OCI-LY1 (cell line): Measurements from ENCODE around the gene RBM7.

Source experiments
- H2AFZ ChIP-seq: fragments of 200-600 bp; sonication (generic), shearing (Covaris generic); 2 replicates; pipeline ENCODE4 v1.6.0; 2014; ENCODE audit warnings: antibody characterized with exemption, mild to moderate bottlenecking, low read length
- H3F3A ChIP-seq: fragments of 200-600 bp; sonication (generic), shearing (Covaris generic); 2 replicates; pipeline ENCODE4 v1.6.0; 2014; ENCODE audit warnings: mild to moderate bottlenecking, antibody characterized with exemption, low read length, moderate library complexity; ENCODE audit not compliant: insufficient read depth
- H3K27ac ChIP-seq: fragments of 200-600 bp; sonication (generic); 2 replicates; pipeline ENCODE4 v1.5.1; 2014; ENCODE audit warnings: low read length, mixed run types, mild to moderate bottlenecking, low read depth; ENCODE audit not compliant: poor library complexity, severe bottlenecking
- H3K27me3 ChIP-seq: fragments of 200-600 bp; sonication (generic); 2 replicates; pipeline ENCODE4 v1.6.0; 2014; ENCODE audit warnings: antibody characterized with exemption, mild to moderate bottlenecking, low read length, moderate library complexity; ENCODE audit not compliant: insufficient read depth
- H3K36me3 ChIP-seq: fragments of 200-600 bp; sonication (generic); 2 replicates; pipeline ENCODE4 v1.6.1; 2014; ENCODE audit warnings: mild to moderate bottlenecking, antibody characterized with exemption, low read length, moderate library complexity, mixed read lengths; ENCODE audit not compliant: insufficient read depth
- H3K4me1 ChIP-seq: fragments of 200-600 bp; sonication (generic); 2 replicates; pipeline ENCODE4 v1.5.1; 2014; ENCODE audit warnings: mild to moderate bottlenecking, low read length, moderate library complexity; ENCODE audit not compliant: insufficient read depth, severe bottlenecking
- H3K4me2 ChIP-seq: fragments of 200-600 bp; sonication (generic), shearing (Covaris generic); 2 replicates; pipeline ENCODE4 v1.6.1; 2014; ENCODE audit warnings: low read length
- H3K4me3 ChIP-seq: fragments of 200-600 bp; sonication (generic); 2 replicates; pipeline ENCODE4 v1.5.1; 2014; ENCODE audit warnings: low read length, low read depth, mild to moderate bottlenecking, mixed read lengths; ENCODE audit not compliant: poor library complexity, severe bottlenecking
- H3K79me2 ChIP-seq: fragments of 200-600 bp; shearing (Covaris generic); 2 replicates; pipeline ENCODE4 v1.6.1; 2016; ENCODE audit warnings: mixed run types, low read length, mixed read lengths; ENCODE audit not compliant: insufficient read depth
- H3K9ac ChIP-seq: fragments of 200-600 bp; sonication (generic), shearing (Covaris generic); 2 replicates; pipeline ENCODE4 v1.6.1; 2014; ENCODE audit warnings: mild to moderate bottlenecking, low read length, mixed read lengths
- H3K9me2 ChIP-seq: fragments of 200-600 bp; sonication (generic), shearing (Covaris generic); 2 replicates; pipeline ENCODE4 v1.6.1; 2014; ENCODE audit warnings: low read depth, mild to moderate bottlenecking, low read length, mixed read lengths
- H3K9me3 ChIP-seq: fragments of 200-600 bp; shearing (Covaris generic); 2 replicates; pipeline ENCODE4 v1.6.1; 2014; ENCODE audit warnings: low read length, mixed read lengths
- H4K20me1 ChIP-seq: fragments of 200-600 bp; sonication (generic), shearing (Covaris generic); 2 replicates; pipeline ENCODE4 v1.6.0; 2016; ENCODE audit warnings: mild to moderate bottlenecking, low read length; ENCODE audit not compliant: insufficient read depth
- EZH2 ChIP-seq: fragments of 200-600 bp; sonication (generic), shearing (Covaris generic); IDR thresholded peaks from 2 replicates; pipeline ENCODE4 v1.8.0; 2017; ENCODE audit warnings: borderline replicate concordance, mixed run types, mild to moderate bottlenecking, antibody characterized with exemption, low read length, moderate library complexity, mixed read lengths
- TF ChIP-seq, protein P1 (sequence below): fragments of 200-600 bp; sonication (generic), shearing (Covaris generic); IDR thresholded peaks from 2 replicates; pipeline ENCODE4 v1.5.1; 2017; ENCODE audit warnings: mild to moderate bottlenecking, antibody characterized with exemption, low read length, moderate library complexity, mixed read lengths

The RBM7 gene

GRCh38 chr11:114368918-114369680 lies 31.4 kb upstream of the RBM7 start:
- Histone ChIP-seq H3K27me3 (no peaks in the 10 kb centered on the region), H3K79me2 (no peaks in the 10 kb centered on the region), H3K4me2 (no peak overlapping the region), H3K9ac (no peak overlapping the region), H3K4me1 (no peaks in the 10 kb centered on the region), H2AFZ (no peak overlapping the region), H4K20me1 (no peaks in the 10 kb centered on the region), H3K9me3 (no peaks in the 10 kb centered on the region), H3F3A (no peaks in the 10 kb centered on the region), H3K36me3 (no peaks in the 10 kb centered on the region), H3K4me3 (no peak overlapping the region), H3K9me2 (no peaks in the 10 kb centered on the region), H3K27ac (no peak overlapping the region)
- no peak for TF ChIP-seq EZH2
- TF ChIP-seq, protein P1, sequence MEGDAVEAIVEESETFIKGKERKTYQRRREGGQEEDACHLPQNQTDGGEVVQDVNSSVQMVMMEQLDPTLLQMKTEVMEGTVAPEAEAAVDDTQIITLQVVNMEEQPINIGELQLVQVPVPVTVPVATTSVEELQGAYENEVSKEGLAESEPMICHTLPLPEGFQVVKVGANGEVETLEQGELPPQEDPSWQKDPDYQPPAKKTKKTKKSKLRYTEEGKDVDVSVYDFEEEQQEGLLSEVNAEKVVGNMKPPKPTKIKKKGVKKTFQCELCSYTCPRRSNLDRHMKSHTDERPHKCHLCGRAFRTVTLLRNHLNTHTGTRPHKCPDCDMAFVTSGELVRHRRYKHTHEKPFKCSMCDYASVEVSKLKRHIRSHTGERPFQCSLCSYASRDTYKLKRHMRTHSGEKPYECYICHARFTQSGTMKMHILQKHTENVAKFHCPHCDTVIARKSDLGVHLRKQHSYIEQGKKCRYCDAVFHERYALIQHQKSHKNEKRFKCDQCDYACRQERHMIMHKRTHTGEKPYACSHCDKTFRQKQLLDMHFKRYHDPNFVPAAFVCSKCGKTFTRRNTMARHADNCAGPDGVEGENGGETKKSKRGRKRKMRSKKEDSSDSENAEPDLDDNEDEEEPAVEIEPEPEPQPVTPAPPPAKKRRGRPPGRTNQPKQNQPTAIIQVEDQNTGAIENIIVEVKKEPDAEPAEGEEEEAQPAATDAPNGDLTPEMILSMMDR = no peak

- no peak overlapping the region for H3K27ac ChIP-seq
- no peaks in the 10 kb centered on the region for H3K36me3 ChIP-seq
- no peaks in the 10 kb centered on the region for H3K9me2 ChIP-seq
- no peak overlapping the region for H3K4me2 ChIP-seq
- no peaks in the 10 kb centered on the region for H4K20me1 ChIP-seq
- H3K4me3 ChIP-seq = no peak overlapping the region
- no peaks in the 10 kb centered on the region for H3K27me3 ChIP-seq
- H3K9me3 ChIP-seq = no peaks in the 10 kb centered on the region
- no peaks in the 10 kb centered on the region for H3K4me1 ChIP-seq
- no peaks in the 10 kb centered on the region for H3K79me2 ChIP-seq
- H3K9ac ChIP-seq = no peak overlapping the region
- no peak for TF ChIP-seq EZH2
- TF ChIP-seq, protein P1 = no peak
- H3F3A ChIP-seq = no peaks in the 10 kb centered on the region
- H2AFZ ChIP-seq = no peak overlapping the region
Measured at GRCh38 chr11:114375052-114375451, 25.4 kb upstream of the RBM7 start.

GRCh38 chr11:114377612-114378267 lies 22.7 kb upstream of the RBM7 start:
- H3K9me2 ChIP-seq = no peaks in the 10 kb centered on the region
- no peak overlapping the region for H3K27ac ChIP-seq
- no peak overlapping the region for H3K9ac ChIP-seq
- H3K79me2 ChIP-seq = no peaks in the 10 kb centered on the region
- no peaks in the 10 kb centered on the region for H3K27me3 ChIP-seq
- H3F3A ChIP-seq = no peaks in the 10 kb centered on the region
- no peak overlapping the region for H2AFZ ChIP-seq
- no peaks in the 10 kb centered on the region for H3K9me3 ChIP-seq
- H3K4me2 ChIP-seq = no peak overlapping the region
- H4K20me1 ChIP-seq = no peaks in the 10 kb centered on the region
- H3K4me3 ChIP-seq = no peak overlapping the region
- H3K4me1 ChIP-seq = no peaks in the 10 kb centered on the region
- TF ChIP-seq, protein P1 = no peak
- no peak for TF ChIP-seq EZH2
- no peaks in the 10 kb centered on the region for H3K36me3 ChIP-seq
